ENCODE measurements around the gene AMIGO2. TPM values are rescaled to one million over a fixed set of nuclear protein-coding genes. Genes with fewer than 3 reads are reported as not detected.
"Not testable (repeated sequence)": the region's sequence is repeated elsewhere in the genome, so short reads cannot be mapped to it uniquely, and the experiment has no call there.

The AMIGO2 gene
- total RNA-seq, 4 donors from 2014 or later = 2.5 to 4.8 (median 3.0) TPM

DNA sequence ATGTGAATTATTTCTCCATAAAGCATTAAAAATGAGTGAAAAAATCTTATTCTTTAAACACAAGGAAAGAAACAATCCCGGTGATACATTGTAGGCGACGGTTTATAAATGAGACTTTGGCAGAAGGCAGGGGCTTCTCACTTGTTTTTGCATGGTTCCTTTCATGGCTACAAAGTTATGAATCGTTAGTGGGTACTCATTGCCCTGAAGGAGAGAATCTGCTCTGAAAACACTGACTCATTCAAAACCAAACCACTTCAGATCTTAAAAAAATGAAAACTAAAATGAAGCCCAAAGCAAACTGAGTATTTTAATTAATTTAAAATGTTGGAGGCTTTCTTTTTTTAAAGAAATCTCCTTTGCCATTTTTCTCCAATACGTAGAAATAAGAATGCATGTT, 41.4 kb upstream of the AMIGO2 start:
- TF ChIP-seq POLR2A (IDR thresholded peaks at IDR 0.05) = no peak
- TF ChIP-seq, protein P1, sequence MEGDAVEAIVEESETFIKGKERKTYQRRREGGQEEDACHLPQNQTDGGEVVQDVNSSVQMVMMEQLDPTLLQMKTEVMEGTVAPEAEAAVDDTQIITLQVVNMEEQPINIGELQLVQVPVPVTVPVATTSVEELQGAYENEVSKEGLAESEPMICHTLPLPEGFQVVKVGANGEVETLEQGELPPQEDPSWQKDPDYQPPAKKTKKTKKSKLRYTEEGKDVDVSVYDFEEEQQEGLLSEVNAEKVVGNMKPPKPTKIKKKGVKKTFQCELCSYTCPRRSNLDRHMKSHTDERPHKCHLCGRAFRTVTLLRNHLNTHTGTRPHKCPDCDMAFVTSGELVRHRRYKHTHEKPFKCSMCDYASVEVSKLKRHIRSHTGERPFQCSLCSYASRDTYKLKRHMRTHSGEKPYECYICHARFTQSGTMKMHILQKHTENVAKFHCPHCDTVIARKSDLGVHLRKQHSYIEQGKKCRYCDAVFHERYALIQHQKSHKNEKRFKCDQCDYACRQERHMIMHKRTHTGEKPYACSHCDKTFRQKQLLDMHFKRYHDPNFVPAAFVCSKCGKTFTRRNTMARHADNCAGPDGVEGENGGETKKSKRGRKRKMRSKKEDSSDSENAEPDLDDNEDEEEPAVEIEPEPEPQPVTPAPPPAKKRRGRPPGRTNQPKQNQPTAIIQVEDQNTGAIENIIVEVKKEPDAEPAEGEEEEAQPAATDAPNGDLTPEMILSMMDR (IDR thresholded peaks at IDR 0.05) = no peak
- no peak overlapping the region for H3K4me3 ChIP-seq (replicated peaks in 1 of 3)
- no peaks in the 10 kb centered on the region for H3K4me1 ChIP-seq
- DNase-seq = no peak
- intact Hi-C loops (cut with DNase I) = no loop called here
- no peaks in the 10 kb centered on the region for H3K27me3 ChIP-seq
- 67 to 76% methylated on average over 5 of the region's 5 CpGs for WGBS, 2 donors
- H3K27ac ChIP-seq = no peak overlapping the region
- no peaks in the 10 kb centered on the region for H3K36me3 ChIP-seq
- no peaks in the 10 kb centered on the region for H3K9me3 ChIP-seq

DNA sequence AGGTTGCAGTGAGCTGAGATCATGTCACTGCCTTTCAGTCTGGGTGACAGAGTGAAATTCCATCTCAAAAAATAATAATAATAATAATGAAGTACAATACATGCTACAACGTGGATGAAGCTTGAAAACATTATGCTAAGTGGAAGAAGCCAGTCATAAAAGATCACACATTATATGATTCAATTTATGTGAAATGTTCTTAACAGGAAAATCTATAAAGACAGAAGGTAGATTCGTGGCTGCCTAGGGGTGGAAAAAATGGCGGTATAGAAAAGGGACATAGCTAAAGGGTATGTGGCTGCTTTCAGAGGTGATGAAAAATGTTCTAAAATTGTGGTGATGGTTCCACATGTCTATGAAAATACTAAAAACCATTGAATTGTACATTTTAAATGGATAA, 41.0 kb upstream of the AMIGO2 start:
- WGBS, 2 donors = 90 to 94% methylated on average over 3 of the region's 3 CpGs
- DNase-seq = no peak
- Histone ChIP-seq H3K36me3 (no peaks in the 10 kb centered on the region), H3K4me3 (replicated peaks in 1 of 3) (no peak overlapping the region), H3K27ac (no peak overlapping the region), H3K9me3 (no peaks in the 10 kb centered on the region), H3K4me1 (no peaks in the 10 kb centered on the region), H3K27me3 (no peaks in the 10 kb centered on the region)
- TF ChIP-seq, protein P1 (IDR thresholded peaks at IDR 0.05) = no peak
- no peak for TF ChIP-seq POLR2A (IDR thresholded peaks at IDR 0.05)
- intact Hi-C loops (cut with DNase I) = no loop called here

DNA sequence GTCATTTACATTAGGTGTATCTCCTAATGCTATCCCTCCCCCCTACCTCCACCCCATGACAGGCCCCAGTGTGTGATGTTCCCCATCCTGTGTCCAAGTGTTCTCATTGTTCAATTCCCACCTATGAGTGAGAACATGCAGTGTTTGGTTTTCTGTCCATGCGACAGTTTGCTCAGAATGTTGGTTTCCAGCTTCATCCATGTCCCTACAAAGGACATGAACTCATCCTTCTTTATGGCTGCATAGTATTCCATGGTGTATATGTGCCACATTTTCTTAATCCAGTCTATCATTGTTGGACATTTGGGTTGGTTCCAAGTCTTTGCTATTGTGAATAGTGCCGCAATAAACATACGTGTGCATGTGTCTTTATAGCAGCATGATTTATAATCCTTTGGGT, 37.5 kb upstream of the AMIGO2 start:
- H3K36me3 ChIP-seq, H3K27me3 ChIP-seq: not testable (repeated sequence)
- 77 to 93% methylated on average over 3 of the region's 3 CpGs for WGBS, 2 donors

DNA sequence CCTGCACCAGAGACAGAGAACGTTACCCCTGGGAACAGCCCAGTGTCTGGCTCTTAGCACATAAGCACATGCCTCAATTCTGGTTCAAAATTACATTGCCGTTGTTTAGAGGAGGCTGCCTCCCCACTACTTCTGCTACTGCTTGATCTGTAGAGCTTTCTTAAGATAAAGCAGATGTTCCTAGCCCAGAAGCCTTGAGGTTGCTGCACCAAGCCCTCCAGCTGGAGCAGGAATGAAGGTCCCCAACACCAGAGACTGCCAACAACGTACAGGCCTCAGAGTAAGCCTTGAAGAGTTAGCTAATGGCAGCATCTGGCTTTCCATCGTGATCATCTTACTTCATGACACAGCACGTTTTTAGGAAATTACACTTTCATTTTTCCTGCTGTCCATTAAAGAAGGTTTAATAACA, 34.7 kb upstream of the AMIGO2 start:
- intact Hi-C loops (cut with DNase I) = no loop called here
- Histone ChIP-seq H3K4me3 (replicated peaks in 1 of 3) (no peak overlapping the region), H3K9me3 (no peaks in the 10 kb centered on the region), H3K27me3 (no peaks in the 10 kb centered on the region), H3K27ac (no peak overlapping the region), H3K36me3 (no peaks in the 10 kb centered on the region), H3K4me1 (no peaks in the 10 kb centered on the region)
- no peak for DNase-seq
- TF ChIP-seq POLR2A (IDR thresholded peaks at IDR 0.05) = no peak
- TF ChIP-seq, protein P1 (IDR thresholded peaks at IDR 0.05) = no peak
- 84 to 86% methylated on average over 5 of the region's 5 CpGs for WGBS, 2 donors

More for the DNA sequence above, 37.5 kb upstream of the AMIGO2 start:
- H3K27ac ChIP-seq; DNase-seq; H3K4me3 ChIP-seq (replicated peaks in 1 of 3); H3K4me1 ChIP-seq; intact Hi-C loops (cut with DNase I); H3K9me3 ChIP-seq: not testable (repeated sequence)

GRCh38 chr12:47112679-47113078, 32.9 kb upstream of the AMIGO2 start:
- TF ChIP-seq POLR2A (IDR thresholded peaks at IDR 0.05) = no peak
- TF ChIP-seq, protein P1 (IDR thresholded peaks at IDR 0.05) = no peak
- Histone ChIP-seq H3K27ac (no peak overlapping the region), H3K9me3 (no peaks in the 10 kb centered on the region), H3K4me1 (no peaks in the 10 kb centered on the region), H3K4me3 (replicated peaks in 1 of 3) (no peak overlapping the region), H3K27me3 (no peaks in the 10 kb centered on the region), H3K36me3 (no peaks in the 10 kb centered on the region)
- 55 to 63% methylated on average over 2 of the region's 2 CpGs for WGBS, 2 donors
- intact Hi-C loops (cut with DNase I) = no loop called here
- no peak for DNase-seq

DNA sequence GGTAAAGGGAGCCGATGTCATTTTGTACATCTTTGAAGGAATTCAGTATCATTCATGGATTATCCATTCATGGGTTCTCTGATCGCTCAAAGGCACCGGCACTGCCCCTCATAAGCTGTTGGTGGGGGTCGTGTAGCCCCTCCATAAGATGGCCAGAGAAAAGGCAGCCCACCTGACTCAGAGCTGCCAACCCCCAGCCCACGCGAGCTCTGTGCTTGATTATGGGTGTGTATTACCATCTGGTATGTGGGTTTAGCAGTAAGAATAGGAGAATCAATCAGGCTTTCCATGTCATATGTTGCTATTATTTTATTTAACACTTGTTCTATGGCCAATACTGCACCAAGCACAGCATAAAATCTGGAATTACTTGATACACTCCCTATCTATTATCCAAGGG, 32.1 kb upstream of the AMIGO2 start:
- 88 to 93% methylated on average over 6 of the region's 6 CpGs for WGBS, 2 donors
- Histone ChIP-seq H3K36me3 (no peaks in the 10 kb centered on the region), H3K27me3 (no peaks in the 10 kb centered on the region), H3K4me3 (replicated peaks in 1 of 3) (no peak overlapping the region), H3K4me1 (no peaks in the 10 kb centered on the region), H3K9me3 (no peaks in the 10 kb centered on the region), H3K27ac (no peak overlapping the region)
- intact Hi-C loops (cut with DNase I) = no loop called here
- DNase-seq = no peak
- no peak for TF ChIP-seq POLR2A (IDR thresholded peaks at IDR 0.05)
- TF ChIP-seq, protein P1 (IDR thresholded peaks at IDR 0.05) = no peak
